Muscle layer of duodenum (tissue), 2 donors: ENCODE data around the gene SLC38A2.
A peak's percentile ranks its signal among the peaks of the same experiment; 100 is the strongest.
"Not testable (repeated sequence)": the region's sequence is repeated elsewhere in the genome, so short reads cannot be mapped to it uniquely, and the experiment has no call there.

Experiments
- H3K27ac ChIP-seq: one replicate; pipeline ENCODE4 v1.7.0; 2013; ENCODE audit warnings: mild to moderate bottlenecking, low read length
- H3K27me3 ChIP-seq: one replicate; pipeline ENCODE4 v1.7.0; 2013; ENCODE audit warnings: low read depth, mild to moderate bottlenecking, control low read depth, low read length
- H3K36me3 ChIP-seq, 2 donors: one replicate each; pipeline ENCODE4 v1.7.0; 2013; ENCODE audit warnings: low read length in 2 of 2, control low read depth in 1 of 2, mild to moderate bottlenecking in 1 of 2; ENCODE audit not compliant: insufficient read depth in 2 of 2, control insufficient read depth in 1 of 2
- H3K4me1 ChIP-seq, 2 donors: one replicate each; pipeline ENCODE4 v1.7.0; 2013; ENCODE audit warnings: low read length in 2 of 2, mild to moderate bottlenecking in 2 of 2, control low read depth in 1 of 2, moderate library complexity in 1 of 2; ENCODE audit not compliant: insufficient read depth in 2 of 2, control insufficient read depth in 1 of 2
- H3K4me3 ChIP-seq, 2 donors: one replicate each; pipeline ENCODE4 v1.7.0; 2013; ENCODE audit warnings: low read length in 2 of 2, low read depth in 1 of 2, mild to moderate bottlenecking in 1 of 2
- H3K9me3 ChIP-seq, 2 donors: one replicate each; pipeline ENCODE4 v1.7.0; 2013; ENCODE audit warnings: low read length in 2 of 2, control low read depth in 1 of 2, mild to moderate bottlenecking in 1 of 2; ENCODE audit not compliant: control insufficient read depth in 1 of 2
- donor health status: healthy.

SLC38A2 gene

DNA sequence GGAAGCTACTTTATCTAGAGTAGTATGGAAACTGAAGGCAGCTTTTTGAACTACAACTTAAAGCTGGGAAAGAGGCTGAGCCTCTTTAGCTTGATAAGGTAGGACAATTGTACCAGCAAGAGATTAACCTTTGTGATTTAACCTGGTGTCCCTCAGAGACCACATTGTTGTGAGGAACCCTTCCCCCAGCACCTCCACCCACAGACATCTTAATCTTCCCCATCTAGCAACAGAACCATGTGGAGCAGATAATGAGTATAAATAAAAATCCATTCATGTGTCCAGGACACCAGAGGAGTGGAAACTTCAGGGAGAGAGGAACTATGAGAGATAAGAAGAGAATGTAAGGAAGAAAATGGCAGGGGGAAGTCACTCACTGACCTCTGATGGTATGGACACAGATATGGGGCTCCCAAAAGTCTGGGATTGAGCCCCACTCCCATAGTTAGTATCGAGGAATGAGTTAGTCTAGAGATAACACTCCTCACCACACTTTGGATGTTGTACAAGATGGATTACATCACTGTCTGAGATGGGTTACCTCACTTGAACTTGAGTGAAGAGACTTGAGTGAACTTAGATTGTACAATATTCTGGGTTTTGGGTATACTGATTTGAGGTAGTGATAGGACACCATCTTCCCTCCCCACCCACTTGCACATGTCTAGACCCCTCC lies 33.9 kb upstream of the SLC38A2 start:
- no peak overlapping the region for H3K27ac ChIP-seq
- H3K9me3 ChIP-seq = no peaks in the 10 kb centered on the region
- H3K36me3 ChIP-seq = peaks cover 0 to 4% of the 10 kb centered on the region in 2 donors
- peaks cover 11 to 18% of the 10 kb centered on the region in 2 donors for H3K4me1 ChIP-seq
- H3K27me3 ChIP-seq = no peaks in the 10 kb centered on the region
- no peak overlapping the region for H3K4me3 ChIP-seq

DNA sequence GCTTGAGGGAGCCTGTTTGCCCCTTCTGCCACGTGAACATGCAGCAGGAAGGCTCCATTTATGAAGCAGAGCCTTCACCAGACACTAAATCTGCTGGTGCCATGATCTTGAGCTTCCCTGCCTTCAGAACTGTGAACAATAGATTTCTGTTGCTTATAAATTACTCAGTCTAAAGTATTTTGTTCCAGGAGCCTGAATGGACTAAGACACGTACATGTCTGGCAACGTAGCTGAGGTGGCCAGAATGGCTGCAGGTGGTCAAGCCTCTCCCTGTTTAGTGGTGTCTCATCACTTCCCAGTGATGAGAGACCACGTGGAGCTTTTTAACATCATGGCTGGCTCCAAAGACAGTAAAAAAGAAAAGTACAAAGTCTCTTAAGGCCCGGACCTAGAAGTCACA lies 32.2 kb upstream of the SLC38A2 start:
- H3K4me1 ChIP-seq = peaks cover 11 to 18% of the 10 kb centered on the region in 2 donors
- no peak overlapping the region for H3K4me3 ChIP-seq
- no peaks in the 10 kb centered on the region for H3K9me3 ChIP-seq
- H3K27me3 ChIP-seq = no peaks in the 10 kb centered on the region
- no peak overlapping the region for H3K27ac ChIP-seq
- peaks cover 0 to 4% of the 10 kb centered on the region in 2 donors for H3K36me3 ChIP-seq

DNA sequence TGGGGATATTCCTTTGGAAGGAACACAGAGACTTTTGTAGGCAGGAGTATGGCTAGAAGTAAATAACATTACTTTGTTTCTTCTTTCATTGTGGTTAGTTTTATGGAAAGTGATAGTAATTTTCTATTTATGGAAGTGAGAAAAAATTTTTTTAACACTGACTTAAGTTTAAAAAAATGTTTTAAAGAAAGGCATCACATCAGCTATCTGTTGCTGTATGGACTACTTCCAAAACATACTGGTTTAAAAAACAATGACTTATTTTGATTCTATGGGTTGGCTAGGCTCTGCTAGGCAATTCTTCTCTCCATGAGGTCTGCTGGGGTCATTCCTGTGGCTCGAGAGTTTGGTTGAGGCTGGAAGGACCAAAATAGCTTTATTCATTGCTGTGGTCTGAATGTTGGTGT lies 31.7 kb upstream of the SLC38A2 start:
- peaks cover 11 to 18% of the 10 kb centered on the region in 2 donors for H3K4me1 ChIP-seq
- H3K27me3 ChIP-seq = no peaks in the 10 kb centered on the region
- peaks cover 0 to 4% of the 10 kb centered on the region in 2 donors for H3K36me3 ChIP-seq
- H3K27ac ChIP-seq = no peak overlapping the region
- H3K9me3 ChIP-seq = no peaks in the 10 kb centered on the region
- H3K4me3 ChIP-seq = no peak overlapping the region

DNA sequence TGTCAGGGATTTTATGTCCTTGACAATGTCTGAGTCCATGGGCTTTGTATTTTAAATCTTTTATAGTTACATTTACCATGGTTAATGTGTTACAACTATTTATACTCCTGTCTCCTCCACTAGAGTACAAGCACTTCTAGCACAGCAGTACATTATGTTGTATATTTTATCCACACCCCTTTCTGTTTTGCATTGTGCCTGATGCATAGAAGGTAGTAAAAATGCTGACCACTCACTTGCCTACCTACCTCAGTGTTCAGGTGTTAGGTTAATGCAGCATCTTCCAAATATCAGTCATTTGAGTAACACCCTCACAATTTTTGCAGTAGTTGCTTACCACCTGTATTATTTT lies 31.1 kb upstream of the SLC38A2 start:
- H3K27me3 ChIP-seq = no peaks in the 10 kb centered on the region
- H3K27ac ChIP-seq = no peak overlapping the region
- H3K4me3 ChIP-seq = no peak overlapping the region
- no peaks in the 10 kb centered on the region for H3K9me3 ChIP-seq
- H3K4me1 ChIP-seq = peaks cover 11 to 18% of the 10 kb centered on the region in 2 donors
- peaks cover 0 to 4% of the 10 kb centered on the region in 2 donors for H3K36me3 ChIP-seq

DNA sequence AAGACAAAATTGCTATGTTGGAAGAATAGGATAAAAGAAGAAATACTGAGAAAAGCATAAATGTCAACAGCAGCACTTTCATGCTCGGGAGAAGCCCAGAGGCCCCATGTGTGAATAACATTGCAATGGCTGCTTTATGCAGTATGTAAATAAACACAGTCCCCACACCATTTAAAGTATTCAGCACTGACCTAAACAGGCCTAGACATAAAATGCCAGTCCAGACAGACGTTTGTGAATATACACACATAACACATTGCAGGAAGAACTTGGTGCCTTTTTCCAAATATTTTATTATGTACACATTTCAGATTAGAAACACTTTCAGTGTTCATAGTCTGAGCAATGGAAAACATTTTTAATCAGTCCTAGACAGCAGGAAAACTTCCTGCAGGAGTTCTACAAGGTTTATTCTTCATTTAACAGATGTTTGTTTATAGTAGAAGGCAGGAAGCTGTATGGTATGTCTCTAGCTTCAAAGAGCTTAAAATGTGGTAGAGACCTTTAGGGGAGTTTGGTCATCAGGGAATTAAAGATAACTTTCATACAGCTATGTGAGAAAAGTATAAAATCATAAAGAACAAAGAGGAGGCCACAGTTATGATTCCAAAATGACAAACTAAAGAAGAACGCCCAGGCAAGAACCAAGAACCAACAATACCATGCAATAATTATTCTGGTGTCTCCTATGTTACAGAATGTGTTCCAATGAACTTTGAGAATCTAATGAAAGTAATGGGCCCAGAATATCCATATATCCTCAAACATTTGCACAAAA lies 30.6 kb upstream of the SLC38A2 start:
- Histone ChIP-seq H3K27me3 (no peaks in the 10 kb centered on the region), H3K4me1 (peaks cover 11 to 18% of the 10 kb centered on the region in 2 donors), H3K4me3 (no peak overlapping the region), H3K27ac (peak overlapping the region; percentile 21), H3K9me3 (no peaks in the 10 kb centered on the region), H3K36me3 (peaks cover 0 to 4% of the 10 kb centered on the region in 2 donors)

DNA sequence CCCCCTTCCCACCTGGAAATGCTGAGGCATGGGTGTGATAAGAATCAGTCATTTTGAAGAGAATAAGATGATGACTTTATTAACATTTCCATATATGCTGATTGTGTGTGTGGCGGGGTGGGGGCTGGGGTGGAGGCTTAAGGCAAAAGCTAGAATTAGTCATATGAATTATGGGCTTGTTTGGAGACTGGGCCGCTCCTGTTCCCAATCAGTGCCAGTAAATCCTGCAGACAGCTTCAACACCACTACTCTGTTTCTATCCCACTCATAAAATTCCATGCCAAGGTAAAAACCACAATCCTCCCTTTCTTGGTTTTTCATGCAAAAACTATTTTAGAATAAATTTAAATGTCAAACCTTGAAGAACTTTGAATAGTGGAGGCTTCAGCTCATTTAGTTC lies 29.9 kb upstream of the SLC38A2 start:
- Histone ChIP-seq H3K27ac (peak overlapping the region; percentile 21), H3K4me1 (peaks cover 11 to 18% of the 10 kb centered on the region in 2 donors), H3K27me3 (no peaks in the 10 kb centered on the region), H3K36me3 (peaks cover 0 to 4% of the 10 kb centered on the region in 2 donors), H3K9me3 (no peaks in the 10 kb centered on the region), H3K4me3 (no peak overlapping the region)

DNA sequence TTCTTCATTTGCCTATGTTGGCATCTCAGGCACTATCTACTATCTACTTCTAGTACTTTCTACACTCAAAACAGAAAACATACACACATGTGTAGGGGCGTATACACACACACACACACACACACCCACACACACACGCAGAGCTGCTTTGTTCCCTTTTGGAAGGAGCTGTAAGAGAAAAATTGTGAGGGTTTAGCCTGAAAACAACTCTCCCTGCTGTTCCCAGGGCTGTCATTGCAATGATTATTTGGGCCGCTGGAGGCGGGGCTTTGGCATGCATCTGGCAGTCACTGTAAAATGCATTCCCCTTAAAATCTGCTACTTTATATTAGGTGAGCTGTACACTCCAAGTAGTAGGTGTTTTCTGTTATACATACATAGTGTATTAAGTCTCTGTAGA lies 29.1 kb upstream of the SLC38A2 start:
- peaks cover 0 to 4% of the 10 kb centered on the region in 2 donors for H3K36me3 ChIP-seq
- peak overlapping the region; percentile 2 for H3K27ac ChIP-seq
- H3K4me3 ChIP-seq = no peak overlapping the region
- no peaks in the 10 kb centered on the region for H3K9me3 ChIP-seq
- no peaks in the 10 kb centered on the region for H3K27me3 ChIP-seq
- peaks cover 11 to 18% of the 10 kb centered on the region in 2 donors for H3K4me1 ChIP-seq

DNA sequence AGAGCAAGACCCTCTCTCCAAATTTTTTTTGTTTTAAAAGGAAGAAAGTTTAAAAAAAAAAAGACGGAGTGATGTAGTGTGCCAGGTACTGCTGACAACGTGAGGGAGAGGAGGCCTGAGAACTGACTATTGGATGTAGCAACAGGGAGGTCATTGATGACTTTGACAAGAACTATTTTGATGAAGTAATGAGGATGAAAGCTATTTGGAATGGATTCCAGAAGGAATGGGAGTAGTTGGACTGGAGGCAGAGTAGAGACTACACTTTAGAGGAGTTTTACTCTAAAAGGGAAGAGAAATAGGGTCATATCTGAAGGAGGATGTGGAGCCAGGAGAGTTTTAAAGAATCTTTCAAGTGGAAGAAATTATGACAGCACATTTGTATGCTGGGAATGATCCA lies 27.8 kb upstream of the SLC38A2 start:
- H3K27ac ChIP-seq = no peak overlapping the region
- peaks cover 11 to 18% of the 10 kb centered on the region in 2 donors for H3K4me1 ChIP-seq
- H3K4me3 ChIP-seq = no peak overlapping the region
- H3K36me3 ChIP-seq = peaks cover 0 to 4% of the 10 kb centered on the region in 2 donors
- H3K9me3 ChIP-seq = no peaks in the 10 kb centered on the region
- no peaks in the 10 kb centered on the region for H3K27me3 ChIP-seq

DNA sequence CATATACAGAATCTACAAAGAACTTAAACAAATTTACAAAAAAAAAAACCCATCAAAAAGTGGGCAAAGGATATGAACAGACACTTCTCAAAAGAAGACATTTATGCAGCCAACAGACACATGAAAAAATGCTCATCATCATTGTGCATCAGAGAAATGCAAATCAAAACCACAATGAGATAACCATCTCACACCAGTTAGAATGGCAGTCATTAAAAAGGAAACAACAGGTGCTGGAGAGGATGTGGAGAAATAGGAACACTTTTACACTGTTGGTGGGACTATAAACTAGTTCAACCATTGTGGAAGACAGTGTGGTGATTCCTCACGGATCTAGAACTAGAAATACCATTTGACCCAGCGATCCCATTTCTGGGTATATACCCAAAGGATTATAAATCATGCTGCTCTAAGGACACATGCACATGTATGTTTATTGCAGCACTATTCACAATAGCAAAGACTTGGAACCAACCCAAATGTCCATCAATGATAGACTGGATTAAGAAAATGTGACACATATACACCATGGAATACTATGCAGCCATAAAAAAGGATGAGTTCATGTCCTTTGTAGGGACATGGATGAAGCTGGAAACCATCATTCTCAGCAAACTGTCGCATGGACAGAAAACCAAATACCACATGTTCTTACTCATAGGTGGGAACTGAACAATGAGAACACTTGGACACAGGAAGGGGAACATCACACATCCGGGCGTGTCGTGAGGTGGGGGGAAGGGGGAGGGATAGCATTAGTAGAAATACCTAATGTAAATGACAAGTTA lies 27.1 kb upstream of the SLC38A2 start:
- H3K27ac ChIP-seq = not testable (repeated sequence)

DNA sequence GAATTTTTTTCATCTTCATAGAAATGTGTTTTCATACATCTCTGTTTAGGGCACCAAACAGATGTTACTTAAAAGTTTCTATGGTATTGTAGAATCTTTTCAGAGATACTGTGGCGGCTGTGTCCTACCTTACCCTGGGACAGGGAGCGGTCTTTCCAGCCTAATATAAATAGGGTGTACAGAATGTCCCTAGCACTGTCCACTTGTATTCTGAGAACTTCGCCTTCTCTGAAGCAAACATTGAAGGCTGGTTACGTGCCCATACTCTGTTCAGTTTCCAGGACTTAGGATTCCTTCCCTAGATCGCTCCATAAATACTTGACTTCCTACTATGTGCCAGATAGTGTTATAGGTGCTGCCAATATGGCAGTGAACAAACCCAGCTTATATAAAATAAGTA lies 24.3 kb upstream of the SLC38A2 start:
- H3K4me3 ChIP-seq = no peak overlapping the region
- H3K36me3 ChIP-seq = no peaks in the 10 kb centered on the region
- no peaks in the 10 kb centered on the region for H3K9me3 ChIP-seq
- peaks cover 0 to 3% of the 10 kb centered on the region in 2 donors for H3K4me1 ChIP-seq
- no peak overlapping the region for H3K27ac ChIP-seq
- no peaks in the 10 kb centered on the region for H3K27me3 ChIP-seq

More for the DNA sequence above, 27.1 kb upstream of the SLC38A2 start:
- not testable (repeated sequence) for H3K9me3 ChIP-seq, H3K27me3 ChIP-seq, H3K4me3 ChIP-seq, H3K36me3 ChIP-seq
- H3K4me1 ChIP-seq = peaks cover 11 to 18% of the 10 kb centered on the region in 2 donors

DNA sequence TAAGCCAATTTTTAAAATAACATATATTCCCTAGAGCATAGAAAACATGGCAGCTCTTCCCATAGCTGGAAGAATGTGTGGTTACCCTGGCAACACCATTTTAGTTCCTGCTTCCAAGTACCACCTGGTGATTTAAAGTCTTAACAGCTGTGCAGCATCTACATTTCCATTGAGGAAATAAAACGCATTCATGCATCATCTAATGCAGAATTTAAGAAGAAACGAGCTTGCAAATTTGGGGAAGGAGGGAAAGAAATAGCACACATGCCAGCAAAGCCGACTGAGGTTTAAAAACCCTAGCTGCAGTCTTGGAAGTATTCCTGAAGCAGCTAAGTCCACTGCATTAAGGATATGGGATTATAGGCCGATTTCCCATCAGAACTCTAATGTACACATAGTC lies 22.8 kb upstream of the SLC38A2 start:
- H3K27me3 ChIP-seq = no peaks in the 10 kb centered on the region
- H3K9me3 ChIP-seq = no peaks in the 10 kb centered on the region
- H3K36me3 ChIP-seq = no peaks in the 10 kb centered on the region
- H3K4me3 ChIP-seq = no peak overlapping the region
- H3K27ac ChIP-seq = no peak overlapping the region
- no peaks in the 10 kb centered on the region for H3K4me1 ChIP-seq
